SK-N-SH (cell line): Measurements from ENCODE around the gene OR4B1. TPM values are rescaled to one million over a fixed set of nuclear protein-coding genes. Genes with fewer than 3 reads are reported as not detected.

ENCODE experiments used
- CTCF ChIA-PET: fragments of 300-600, 350-600 bp; formaldehyde crosslinking; extraction: SDS; loops from one replicate; lab custom pipeline; 2021; lab: Yijun Ruan, JAX
- POLR2A ChIA-PET: fragments of 350-600 bp; sonication (Branson Sonifier 250); formaldehyde crosslinking; extraction: SDS; loops from one replicate; lab custom pipeline; 2020; ENCODE audit warnings: antibody characterized with exemption, inconsistent platforms; lab: Yijun Ruan, JAX
- DNase-seq: peaks from one replicate; pipeline ENCODE4 v3.0.0; 2012
- H2AFZ ChIP-seq: fragments of 200-600 bp; sonication (generic); 2 replicates; pipeline ENCODE4 v1.8.1; 2016; ENCODE audit warnings: antibody characterized with exemption, mild to moderate bottlenecking, low read depth
- H3F3A ChIP-seq: fragments of 200-600 bp; sonication (generic); replicated peaks from 2 replicates; pipeline ENCODE3; 2016; ENCODE audit warnings: antibody characterized with exemption, mild to moderate bottlenecking; ENCODE audit not compliant: insufficient read depth
- H3K27ac ChIP-seq, 2 experiments: fragments of 200-500 bp in 1 of 2; fragments of 200-600 bp in 1 of 2; sonication (Bioruptor generic) in 1 of 2; sonication (generic), shearing (Covaris generic) in 1 of 2; 2 replicates each; pipeline versions ENCODE4 v1.5.1 to v1.6.1; 2014 to 2016; ENCODE audit warnings: low read depth in 2 of 2, inconsistent platforms in 1 of 2, low read length in 1 of 2, mild to moderate bottlenecking in 1 of 2, mixed read lengths in 1 of 2
- H3K27me3 ChIP-seq: fragments of 200-600 bp; sonication (generic), shearing (Covaris generic); 2 replicates; pipeline ENCODE4 v1.6.1; 2016; ENCODE audit warnings: mixed run types; ENCODE audit not compliant: insufficient read depth
- H3K36me3 ChIP-seq, 2 experiments: fragments of 200-500 bp in 1 of 2; fragments of 200-600 bp in 1 of 2; sonication (Bioruptor generic) in 1 of 2; sonication (generic) in 1 of 2; replicated peaks in 1 of 2; 2 replicates each; pipeline versions ENCODE3 to v1.5.1; 2014 to 2016; ENCODE audit warnings: low read length in 1 of 2, mild to moderate bottlenecking in 1 of 2; ENCODE audit not compliant: insufficient read depth in 2 of 2, control insufficient read depth in 1 of 2
- H3K4me1 ChIP-seq, 2 experiments: fragments of 200-500 bp in 1 of 2; fragments of 200-600 bp in 1 of 2; sonication (Bioruptor generic) in 1 of 2; sonication (generic), shearing (Covaris generic) in 1 of 2; 2 replicates each; pipeline versions ENCODE4 v1.5.1 to v1.6.1; 2014 to 2016; ENCODE audit warnings: low read depth in 1 of 2, low read length in 1 of 2, mixed run types in 1 of 2; ENCODE audit not compliant: insufficient read depth in 2 of 2, control insufficient read depth in 1 of 2
- H3K4me2 ChIP-seq: fragments of 200-600 bp; sonication (generic), shearing (Covaris generic); 2 replicates; pipeline ENCODE4 v1.6.1; 2017; ENCODE audit warnings: mixed run types
- H3K4me3 ChIP-seq, 2 experiments: fragments of 200-500 bp in 1 of 2; fragments of 200-600 bp in 1 of 2; sonication (Bioruptor generic) in 1 of 2; sonication (generic), shearing (Covaris generic) in 1 of 2; 2 replicates each; pipeline versions ENCODE4 v1.5.1 to v1.8.1; 2014 to 2016; ENCODE audit warnings: low read depth in 2 of 2, inconsistent platforms in 1 of 2, low read length in 1 of 2, mild to moderate bottlenecking in 1 of 2, mixed read lengths in 1 of 2, moderate library complexity in 1 of 2
- H3K79me2 ChIP-seq: fragments of 200-600 bp; sonication (generic); 2 replicates; pipeline ENCODE4 v1.8.1; 2017; ENCODE audit warnings: mild to moderate bottlenecking; ENCODE audit not compliant: insufficient read depth
- H3K9ac ChIP-seq: fragments of 200-600 bp; sonication (generic); 2 replicates; pipeline ENCODE4 v1.6.1; 2017; ENCODE audit warnings: mixed run types
- H3K9me2 ChIP-seq: fragments of 200-600 bp; sonication (generic); 2 replicates; pipeline ENCODE4 v1.6.1; 2017; ENCODE audit warnings: mixed run types
- H3K9me3 ChIP-seq: fragments of 200-600 bp; sonication (generic); 2 replicates; pipeline ENCODE4 v1.6.1; 2017; ENCODE audit warnings: mixed run types, mild to moderate bottlenecking, moderate library complexity
- H4K20me1 ChIP-seq: fragments of 200-600 bp; sonication (generic); 2 replicates; pipeline ENCODE4 v1.6.1; 2017; ENCODE audit warnings: mild to moderate bottlenecking, mixed run types; ENCODE audit not compliant: insufficient read depth
- CHD2 ChIP-seq: fragments of 150-350 bp; IDR thresholded peaks from 2 replicates; pipeline ENCODE4 v1.6.1; 2018; ENCODE audit warnings: low read length; ENCODE audit not compliant: partially characterized antibody
- FOSL2 ChIP-seq: IDR thresholded peaks from 2 replicates; pipeline ENCODE4 v1.4.0; 2012; ENCODE audit warnings: low read depth, mild to moderate bottlenecking, moderate library complexity, borderline replicate concordance
- FOXJ3 ChIP-seq: sonication (generic); formaldehyde crosslinking; IDR thresholded peaks from 2 replicates; pipeline ENCODE4 v1.5.1; 2020; ENCODE audit warnings: mild to moderate bottlenecking, missing genetic modification reagents
- FOXM1 ChIP-seq: IDR thresholded peaks from 2 replicates; pipeline ENCODE4 v1.4.0; 2012; ENCODE audit warnings: low read depth, mild to moderate bottlenecking
- GATA2 ChIP-seq: sonication (generic); formaldehyde crosslinking; IDR thresholded peaks from 2 replicates; pipeline ENCODE4 v1.5.0; 2020; ENCODE audit warnings: mild to moderate bottlenecking, missing genetic modification reagents
- MEF2A ChIP-seq: IDR thresholded peaks from 2 replicates; pipeline ENCODE4 v1.4.0; 2012; ENCODE audit warnings: low read depth, borderline replicate concordance
- MXI1 ChIP-seq: IDR thresholded peaks from 2 replicates; pipeline ENCODE4 v1.6.1; 2012; ENCODE audit warnings: mild to moderate bottlenecking, low read depth, low read length, improper control_type of control experiment
- NFIC ChIP-seq: IDR thresholded peaks from 2 replicates; pipeline ENCODE4 v1.4.0; 2012; ENCODE audit warnings: borderline replicate concordance
- RCOR1 ChIP-seq: fragments of 150-350 bp; IDR thresholded peaks from 2 replicates; pipeline ENCODE4 v1.6.1; 2017; ENCODE audit warnings: antibody characterized with exemption, low read length
- SIN3A ChIP-seq: IDR thresholded peaks from 2 replicates; pipeline ENCODE4 v1.6.1; 2012; ENCODE audit warnings: low read depth, mild to moderate bottlenecking, low read length, moderate library complexity, borderline replicate concordance
- SMC3 ChIP-seq: IDR thresholded peaks from 2 replicates; pipeline ENCODE4 v1.6.1; 2012; ENCODE audit warnings: low read depth, low read length, improper control_type of control experiment
- TAF1 ChIP-seq: IDR thresholded peaks from 2 replicates; pipeline ENCODE4 v1.6.1; 2012; ENCODE audit warnings: low read depth, mild to moderate bottlenecking, low read length, moderate library complexity, borderline replicate concordance
- YY1 ChIP-seq: IDR thresholded peaks from 2 replicates; pipeline ENCODE4 v1.4.0; 2012; ENCODE audit warnings: low read depth, mild to moderate bottlenecking
- WGBS: methylation state at CpG from one replicate; pipeline ENCODE4 v1.1.6; 2017; ENCODE audit warnings: low lambda C conversion rate; 5-methylcytosine and 5-hydroxymethylcytosine counted together
- polyA plus RNA-seq, 3 experiments: library from polyadenylated mRNA; depleted of rRNA; stranded (reverse); fragments of >200 nt; gene quantifications; 2 replicates each; pipeline ENCODE4 v1.2.3, GENCODE V29; 2012
- TF ChIP-seq, protein P1 (sequence below): fragments of 200-600 bp; sonication (generic); IDR thresholded peaks from 2 replicates; pipeline ENCODE4 v1.6.1; 2017; ENCODE audit warnings: antibody characterized with exemption, mild to moderate bottlenecking, moderate library complexity
- TF ChIP-seq, protein P2 (sequence below): IDR thresholded peaks from 2 replicates; pipeline ENCODE4 v1.4.0; 2012; ENCODE audit warnings: low read depth, borderline replicate concordance
- TF ChIP-seq, protein P3 (sequence below): IDR thresholded peaks from 2 replicates; pipeline ENCODE4; 2012
- TF ChIP-seq, protein P4 (sequence below): IDR thresholded peaks from 2 replicates; pipeline ENCODE4 v1.4.0; 2012; ENCODE audit warnings: low read depth
- TF ChIP-seq, protein P5 (sequence below): IDR thresholded peaks from 2 replicates; pipeline ENCODE4 v1.6.1; 2012; ENCODE audit warnings: mild to moderate bottlenecking, low read depth, low read length, moderate library complexity

Gene OR4B1
- polyA plus RNA-seq, 1 of the 3 experiments (the other 2 are of a cell fraction) = not detected

DNA sequence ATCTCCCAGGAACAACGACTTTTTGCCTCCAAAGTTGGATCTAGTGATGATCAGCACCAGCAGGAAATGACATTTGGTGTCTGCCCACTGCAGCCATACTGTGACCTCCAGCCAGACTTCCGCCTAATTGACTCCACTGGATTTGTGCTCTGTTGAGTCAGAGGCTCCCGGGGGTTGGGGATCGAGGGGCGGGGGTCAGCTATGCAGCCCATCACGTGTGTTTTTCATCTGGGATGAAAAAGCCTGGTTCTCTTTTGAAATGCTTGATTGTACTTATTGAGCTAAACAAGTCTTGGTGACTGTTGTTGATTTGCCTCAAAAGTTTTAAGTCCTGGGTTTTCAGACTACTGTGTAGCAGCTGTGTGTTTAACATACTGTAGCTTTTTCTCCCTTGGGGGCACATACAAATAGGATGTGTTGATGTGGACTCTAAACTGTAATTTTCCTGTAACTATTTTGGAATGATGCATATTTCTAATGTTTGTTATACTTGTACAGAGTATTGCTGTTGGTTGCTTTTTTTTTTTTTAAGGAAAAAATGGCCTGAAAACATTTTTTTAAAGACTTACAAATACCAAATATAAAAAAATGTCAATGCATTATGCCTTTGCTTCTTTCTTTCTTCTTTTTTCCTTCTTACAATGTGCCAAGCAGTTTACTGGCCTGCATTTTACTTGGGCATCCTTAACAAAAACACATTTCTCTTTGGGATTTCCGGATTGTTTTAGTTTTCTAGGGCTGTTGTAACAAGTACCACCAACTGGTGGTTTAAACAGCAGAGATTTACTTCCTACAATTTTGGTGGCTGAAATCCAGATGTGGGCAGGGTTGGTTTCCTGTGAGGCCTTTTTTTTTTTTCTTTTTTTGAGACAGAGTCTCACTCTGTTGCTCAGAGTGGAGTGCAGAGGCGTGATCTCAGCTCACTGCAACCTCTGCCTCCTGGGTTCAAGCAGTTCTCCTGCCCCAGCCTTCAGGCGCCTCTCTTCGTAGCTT, 46.1 kb upstream of the OR4B1 start:
- Histone ChIP-seq H3K9ac (no peak overlapping the region), H3F3A (no peaks in the 10 kb centered on the region), H3K9me2 (no peaks in the 10 kb centered on the region), H3K27ac (no peak overlapping the region), H3K9me3 (no peaks in the 10 kb centered on the region), H3K4me3 (no peak overlapping the region), H3K27me3 (no peaks in the 10 kb centered on the region), H3K4me2 (no peak overlapping the region), H3K36me3 (peaks cover 10 to 20% of the 10 kb centered on the region in 2 experiments), H3K79me2 (no peaks in the 10 kb centered on the region), H4K20me1 (no peaks in the 10 kb centered on the region), H2AFZ (no peak overlapping the region), H3K4me1 (peaks cover 0 to 3% of the 10 kb centered on the region in 2 experiments; a peak in 2 of 4 replicates)
- ChIA-PET POLR2A (no interaction called here), CTCF (interaction anchor here (1.4 kb wide), 1 partner anchor 137 kb away, joined by 5 read pairs; no protein-coding TSS in a partner anchor)
- TF ChIP-seq SMC3 (no peak), GATA2 (CRISPR knock-in tag) (no peak), YY1 (no peak), RCOR1 (no peak), MXI1 (no peak), FOSL2 (no peak), FOXJ3 (CRISPR knock-in tag) (no peak), TAF1 (no peak), FOXM1 (no peak), CHD2 (no peak), MEF2A (no peak), NFIC (no peak), SIN3A (no peak)
- TF ChIP-seq, protein P1, sequence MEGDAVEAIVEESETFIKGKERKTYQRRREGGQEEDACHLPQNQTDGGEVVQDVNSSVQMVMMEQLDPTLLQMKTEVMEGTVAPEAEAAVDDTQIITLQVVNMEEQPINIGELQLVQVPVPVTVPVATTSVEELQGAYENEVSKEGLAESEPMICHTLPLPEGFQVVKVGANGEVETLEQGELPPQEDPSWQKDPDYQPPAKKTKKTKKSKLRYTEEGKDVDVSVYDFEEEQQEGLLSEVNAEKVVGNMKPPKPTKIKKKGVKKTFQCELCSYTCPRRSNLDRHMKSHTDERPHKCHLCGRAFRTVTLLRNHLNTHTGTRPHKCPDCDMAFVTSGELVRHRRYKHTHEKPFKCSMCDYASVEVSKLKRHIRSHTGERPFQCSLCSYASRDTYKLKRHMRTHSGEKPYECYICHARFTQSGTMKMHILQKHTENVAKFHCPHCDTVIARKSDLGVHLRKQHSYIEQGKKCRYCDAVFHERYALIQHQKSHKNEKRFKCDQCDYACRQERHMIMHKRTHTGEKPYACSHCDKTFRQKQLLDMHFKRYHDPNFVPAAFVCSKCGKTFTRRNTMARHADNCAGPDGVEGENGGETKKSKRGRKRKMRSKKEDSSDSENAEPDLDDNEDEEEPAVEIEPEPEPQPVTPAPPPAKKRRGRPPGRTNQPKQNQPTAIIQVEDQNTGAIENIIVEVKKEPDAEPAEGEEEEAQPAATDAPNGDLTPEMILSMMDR = no peak
- TF ChIP-seq, protein P2, sequence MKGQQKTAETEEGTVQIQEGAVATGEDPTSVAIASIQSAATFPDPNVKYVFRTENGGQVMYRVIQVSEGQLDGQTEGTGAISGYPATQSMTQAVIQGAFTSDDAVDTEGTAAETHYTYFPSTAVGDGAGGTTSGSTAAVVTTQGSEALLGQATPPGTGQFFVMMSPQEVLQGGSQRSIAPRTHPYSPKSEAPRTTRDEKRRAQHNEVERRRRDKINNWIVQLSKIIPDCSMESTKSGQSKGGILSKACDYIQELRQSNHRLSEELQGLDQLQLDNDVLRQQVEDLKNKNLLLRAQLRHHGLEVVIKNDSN = no peak
- TF ChIP-seq, protein P3, sequence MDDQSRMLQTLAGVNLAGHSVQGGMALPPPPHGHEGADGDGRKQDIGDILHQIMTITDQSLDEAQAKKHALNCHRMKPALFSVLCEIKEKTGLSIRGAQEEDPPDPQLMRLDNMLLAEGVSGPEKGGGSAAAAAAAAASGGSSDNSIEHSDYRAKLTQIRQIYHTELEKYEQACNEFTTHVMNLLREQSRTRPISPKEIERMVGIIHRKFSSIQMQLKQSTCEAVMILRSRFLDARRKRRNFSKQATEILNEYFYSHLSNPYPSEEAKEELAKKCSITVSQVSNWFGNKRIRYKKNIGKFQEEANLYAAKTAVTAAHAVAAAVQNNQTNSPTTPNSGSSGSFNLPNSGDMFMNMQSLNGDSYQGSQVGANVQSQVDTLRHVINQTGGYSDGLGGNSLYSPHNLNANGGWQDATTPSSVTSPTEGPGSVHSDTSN = no peak
- TF ChIP-seq, protein P4, sequence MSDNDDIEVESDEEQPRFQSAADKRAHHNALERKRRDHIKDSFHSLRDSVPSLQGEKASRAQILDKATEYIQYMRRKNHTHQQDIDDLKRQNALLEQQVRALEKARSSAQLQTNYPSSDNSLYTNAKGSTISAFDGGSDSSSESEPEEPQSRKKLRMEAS = no peak
- TF ChIP-seq, protein P5, sequence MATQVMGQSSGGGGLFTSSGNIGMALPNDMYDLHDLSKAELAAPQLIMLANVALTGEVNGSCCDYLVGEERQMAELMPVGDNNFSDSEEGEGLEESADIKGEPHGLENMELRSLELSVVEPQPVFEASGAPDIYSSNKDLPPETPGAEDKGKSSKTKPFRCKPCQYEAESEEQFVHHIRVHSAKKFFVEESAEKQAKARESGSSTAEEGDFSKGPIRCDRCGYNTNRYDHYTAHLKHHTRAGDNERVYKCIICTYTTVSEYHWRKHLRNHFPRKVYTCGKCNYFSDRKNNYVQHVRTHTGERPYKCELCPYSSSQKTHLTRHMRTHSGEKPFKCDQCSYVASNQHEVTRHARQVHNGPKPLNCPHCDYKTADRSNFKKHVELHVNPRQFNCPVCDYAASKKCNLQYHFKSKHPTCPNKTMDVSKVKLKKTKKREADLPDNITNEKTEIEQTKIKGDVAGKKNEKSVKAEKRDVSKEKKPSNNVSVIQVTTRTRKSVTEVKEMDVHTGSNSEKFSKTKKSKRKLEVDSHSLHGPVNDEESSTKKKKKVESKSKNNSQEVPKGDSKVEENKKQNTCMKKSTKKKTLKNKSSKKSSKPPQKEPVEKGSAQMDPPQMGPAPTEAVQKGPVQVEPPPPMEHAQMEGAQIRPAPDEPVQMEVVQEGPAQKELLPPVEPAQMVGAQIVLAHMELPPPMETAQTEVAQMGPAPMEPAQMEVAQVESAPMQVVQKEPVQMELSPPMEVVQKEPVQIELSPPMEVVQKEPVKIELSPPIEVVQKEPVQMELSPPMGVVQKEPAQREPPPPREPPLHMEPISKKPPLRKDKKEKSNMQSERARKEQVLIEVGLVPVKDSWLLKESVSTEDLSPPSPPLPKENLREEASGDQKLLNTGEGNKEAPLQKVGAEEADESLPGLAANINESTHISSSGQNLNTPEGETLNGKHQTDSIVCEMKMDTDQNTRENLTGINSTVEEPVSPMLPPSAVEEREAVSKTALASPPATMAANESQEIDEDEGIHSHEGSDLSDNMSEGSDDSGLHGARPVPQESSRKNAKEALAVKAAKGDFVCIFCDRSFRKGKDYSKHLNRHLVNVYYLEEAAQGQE = no peak
- WGBS = 77% methylated on average over 10 of the region's 10 CpGs
- no peak for DNase-seq
